K562 (cell line): ENCODE data around the gene CCDC18. TPM values are rescaled to one million over a fixed set of nuclear protein-coding genes. Genes with fewer than 3 reads are reported as not detected.

Experiments used
- BRCA1 ChIP-seq, 2 experiments: fragments of 450-650 bp in 1 of 2; sonication (generic) in 1 of 2; formaldehyde crosslinking in 1 of 2; IDR thresholded peaks; 2 replicates each; pipeline versions ENCODE4 v1.5.0 to v1.6.1; 2017 to 2020; ENCODE audit warnings: mild to moderate bottlenecking in 1 of 2, missing genetic modification reagents in 1 of 2
- CSDE1 ChIP-seq, 2 experiments: fragments of 450-650 bp; IDR thresholded peaks; 2 replicates each; pipeline ENCODE4 v1.6.1; 2016; ENCODE audit warnings: mild to moderate bottlenecking in 1 of 2
- FOXO4 ChIP-seq: fragments of 450-650 bp; formaldehyde crosslinking; IDR thresholded peaks from 2 replicates; pipeline ENCODE4 v1.4.0; 2020; ENCODE audit warnings: mild to moderate bottlenecking, moderate library complexity
- ID3 ChIP-seq, 2 experiments: fragments of 250-450 bp in 1 of 2; fragments of 450-650 bp in 1 of 2; sonication (Bioruptor Pico) in 1 of 2; IDR thresholded peaks; 2 replicates each; pipeline versions ENCODE4 v1.6.1 to v1.8.0; 2016 to 2021; ENCODE audit warnings: mild to moderate bottlenecking in 2 of 2, moderate library complexity in 2 of 2, missing compliant biosample characterization in 1 of 2, missing genetic modification characterization in 1 of 2
- JUNB ChIP-seq: fragments of 450-650 bp; formaldehyde crosslinking; conservative IDR thresholded peaks from 2 replicates; pipeline ENCODE4 v1.4.0; 2020; ENCODE audit warnings: mild to moderate bottlenecking
- KDM2B ChIP-seq: fragments of 250-450 bp; sonication (Bioruptor Pico); IDR thresholded peaks from 2 replicates; pipeline ENCODE4 v1.8.0; 2021; ENCODE audit warnings: mild to moderate bottlenecking, moderate library complexity
- KLF16 ChIP-seq: IDR thresholded peaks from 2 replicates; pipeline ENCODE4 v1.6.1; 2016; ENCODE audit warnings: antibody characterized with exemption
- L3MBTL2 ChIP-seq: fragments of 450-650 bp; IDR thresholded peaks from 2 replicates; pipeline ENCODE4 v1.6.1; 2016; ENCODE audit warnings: mild to moderate bottlenecking, moderate library complexity
- MTA2 ChIP-seq: fragments of 450-650 bp; IDR thresholded peaks from 2 replicates; pipeline ENCODE4 v1.6.1; 2016; ENCODE audit warnings: low read depth
- RHOXF2B ChIP-seq: fragments of 250-450 bp; sonication (Bioruptor Pico); conservative IDR thresholded peaks from 2 replicates; pipeline ENCODE4 v1.5.1; 2021
- SNIP1 ChIP-seq: fragments of 450-650 bp; IDR thresholded peaks from 2 replicates; pipeline ENCODE4 v1.7.1; 2017; ENCODE audit warnings: low read depth, mild to moderate bottlenecking
- TGIF2 ChIP-seq: sonication (generic); formaldehyde crosslinking; IDR thresholded peaks from 2 replicates; pipeline ENCODE4 v1.8.1; 2022; ENCODE audit warnings: mild to moderate bottlenecking, missing genetic modification reagents, moderate library complexity
- USF1 ChIP-seq: sonication (generic); formaldehyde crosslinking; IDR thresholded peaks from 2 replicates; pipeline ENCODE4 v1.9.0; 2022; ENCODE audit warnings: mild to moderate bottlenecking, missing genetic modification reagents
- ZFPM2 ChIP-seq: fragments of 250-450 bp; sonication (Bioruptor Pico); IDR thresholded peaks from 2 replicates; pipeline ENCODE4 v1.5.1; 2022; ENCODE audit warnings: mild to moderate bottlenecking
- ZKSCAN3 ChIP-seq: fragments of 250-450 bp; sonication (Bioruptor Pico); IDR thresholded peaks from 2 replicates; pipeline ENCODE4 v1.4.0; 2020
- ZNF23 ChIP-seq: fragments of 250-450 bp; sonication (Bioruptor Pico); IDR thresholded peaks from 2 replicates; pipeline ENCODE4 v1.4.0; 2020; ENCODE audit warnings: mild to moderate bottlenecking
- ZNF277 ChIP-seq: fragments of 250-450 bp; sonication (Bioruptor Pico); IDR thresholded peaks from 2 replicates; pipeline ENCODE4 v1.8.0; 2022; ENCODE audit warnings: inconsistent platforms, mild to moderate bottlenecking, moderate library complexity, borderline replicate concordance
- ZNF311 ChIP-seq: fragments of 250-450 bp; sonication (Bioruptor Pico); IDR thresholded peaks from 2 replicates; pipeline ENCODE4 v1.4.0; 2020; ENCODE audit warnings: mild to moderate bottlenecking, moderate library complexity
- ZNF408 ChIP-seq: fragments of 250-450 bp; sonication (Bioruptor Pico); IDR thresholded peaks from 2 replicates; pipeline ENCODE4 v1.4.0; 2020; ENCODE audit warnings: low read depth, mild to moderate bottlenecking, moderate library complexity
- ZNF644 ChIP-seq: fragments of 200-800 bp; sonication (Bioruptor generic); IDR thresholded peaks from 2 replicates; pipeline ENCODE4 v1.6.1; 2016; ENCODE audit warnings: low read depth, missing genetic modification characterization, missing compliant biosample characterization
- ZNF655 ChIP-seq: fragments of 250-450 bp; sonication (Bioruptor Pico); IDR thresholded peaks from 2 replicates; pipeline ENCODE4 v1.5.0; 2021
- ZNF695 ChIP-seq: fragments of 450-650 bp; formaldehyde crosslinking; IDR thresholded peaks from 2 replicates; pipeline ENCODE4 v1.4.0; 2020; ENCODE audit warnings: mild to moderate bottlenecking, moderate library complexity
- ZNF785 ChIP-seq: fragments of 250-450 bp; sonication (Bioruptor Pico); IDR thresholded peaks from 2 replicates; pipeline ENCODE4 v1.4.0; 2020; ENCODE audit warnings: mild to moderate bottlenecking
- polyA plus RNA-seq, 8 experiments: library from polyadenylated mRNA; depleted of rRNA in 4 of 8; stranded (reverse) in 5 of 8; unstranded in 3 of 8; fragments of >200 nt; fragmentation: Nextera tagmentation in 2 of 8; fragmentation: Illumina TruSeq in 1 of 8; extraction: Ambion mirVana in 2 of 8; extraction: Trizol in 1 of 8; gene quantifications; 2 replicates each; pipeline versions ENCODE4 v1.2.1 to v1.2.3, GENCODE V29; 2011 to 2014; ENCODE audit warnings: inconsistent platforms in 1 of 8, missing spikeins in 1 of 8
- total RNA-seq, 7 experiments: library from RNA; depleted of rRNA in 6 of 7; stranded (reverse); fragments of >200 nt in 6 of 7; fragmentation: Illumina TruSeq in 2 of 7; extraction: Trizol in 2 of 7; gene quantifications; 2 replicates each; pipeline versions ENCODE4 v1.2.1 to v1.2.3, GENCODE V29; 2011 to 2021; ENCODE audit warnings: low replicate concordance in 1 of 7

Gene CCDC18
- total and polyA plus RNA-seq, 9 of the 15 experiments (the other 6 are each of a cell fraction or from before 2014, with no cell fraction given) = 19.5 to 34.2 (median 24.3) TPM

- TF ChIP-seq ZNF785 (CRISPR knock-in tag) (no peak), ZFPM2 (no peak), TGIF2 (CRISPR knock-in tag) (no peak), JUNB (CRISPR knock-in tag) (no peak), ID3 (CRISPR knock-in tag; IDR thresholded peaks at IDR 0.05) (no peak), ID3 (tag; IDR thresholded peaks at IDR 0.05) (peak; percentile 49; the same call in 1 of the 2 replicates), SNIP1 (no peak), ZNF311 (CRISPR knock-in tag) (no peak), MTA2 (no peak), ZNF277 (CRISPR knock-in tag) (no peak), ZNF23 (CRISPR knock-in tag) (no peak), CSDE1 (IDR thresholded peaks at IDR 0.05) (no peak), RHOXF2B (CRISPR knock-in tag) (0 out of 2 replicates have a peak, but pooled peaks have one; percentile 60), BRCA1 (IDR thresholded peaks at IDR 0.05) (no peak), BRCA1 (CRISPR knock-in tag; IDR thresholded peaks at IDR 0.05) (no peak), USF1 (CRISPR knock-in tag) (peak; percentile 70), KLF16 (0 out of 2 replicates have a peak, but pooled peaks have one; percentile 5), ZNF644 (no peak; the same call in 1 of the 2 replicates), ZKSCAN3 (CRISPR knock-in tag) (no peak), ZNF408 (CRISPR knock-in tag) (no peak), ZNF695 (0 out of 2 replicates have a peak, but pooled peaks have one; percentile 20), L3MBTL2 (peak; percentile 97), FOXO4 (CRISPR knock-in tag) (no peak), ZNF655 (no peak), KDM2B (CRISPR knock-in tag) (no peak)
Measured at GRCh38 chr1:93179886-93180722, 420 bp upstream of the CCDC18 start, which contains the start of gene TMED5 (continued).
